HG02973 (cell line): ENCODE measurements around the gene DUS1L.

Source experiments
- ATAC-seq: cut with Tn5 transposase; IDR thresholded peaks from one replicate; pipeline ENCODE4 v1.9.1; 2021; ENCODE audit warnings: moderate library complexity; ENCODE audit not compliant: unreplicated experiment

The DUS1L gene

DNA sequence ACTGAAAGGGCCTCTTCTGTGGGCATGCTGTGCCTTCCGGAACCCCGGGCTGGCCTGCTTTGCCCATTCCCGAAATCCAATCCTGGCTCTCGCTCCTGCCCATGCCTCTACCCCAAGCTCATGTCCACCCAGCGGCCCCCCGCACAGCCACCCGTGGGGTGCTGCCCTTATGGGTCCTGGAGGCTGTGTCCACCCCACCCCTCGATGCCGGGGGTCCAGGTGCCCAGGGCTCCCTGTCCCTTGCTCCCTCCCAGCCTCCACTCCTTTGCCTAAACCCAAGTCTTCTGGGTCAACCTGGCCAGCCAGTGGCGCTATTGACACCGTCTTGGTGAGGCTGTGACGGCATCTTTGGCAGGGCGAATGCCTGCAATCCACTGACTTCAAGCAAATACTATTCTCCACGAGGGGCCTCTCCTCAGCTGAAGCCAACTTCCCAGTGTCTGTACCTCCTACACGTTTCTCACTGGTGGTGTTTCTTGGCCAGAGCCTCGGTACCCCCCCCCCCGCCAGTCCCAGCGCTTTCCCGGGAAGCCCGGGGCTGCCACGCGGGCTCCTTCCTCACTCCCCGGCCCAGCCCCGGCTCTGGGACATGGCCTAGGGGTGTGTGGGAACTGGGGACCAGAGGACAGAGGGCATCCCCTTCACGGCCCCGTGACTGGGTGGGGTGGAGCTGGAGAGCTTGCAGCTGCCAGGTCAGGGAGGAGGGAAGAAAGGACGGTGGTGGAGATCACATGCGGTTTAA is 12.2 kb upstream of the DUS1L start:
- ATAC-seq, result no peak

DNA sequence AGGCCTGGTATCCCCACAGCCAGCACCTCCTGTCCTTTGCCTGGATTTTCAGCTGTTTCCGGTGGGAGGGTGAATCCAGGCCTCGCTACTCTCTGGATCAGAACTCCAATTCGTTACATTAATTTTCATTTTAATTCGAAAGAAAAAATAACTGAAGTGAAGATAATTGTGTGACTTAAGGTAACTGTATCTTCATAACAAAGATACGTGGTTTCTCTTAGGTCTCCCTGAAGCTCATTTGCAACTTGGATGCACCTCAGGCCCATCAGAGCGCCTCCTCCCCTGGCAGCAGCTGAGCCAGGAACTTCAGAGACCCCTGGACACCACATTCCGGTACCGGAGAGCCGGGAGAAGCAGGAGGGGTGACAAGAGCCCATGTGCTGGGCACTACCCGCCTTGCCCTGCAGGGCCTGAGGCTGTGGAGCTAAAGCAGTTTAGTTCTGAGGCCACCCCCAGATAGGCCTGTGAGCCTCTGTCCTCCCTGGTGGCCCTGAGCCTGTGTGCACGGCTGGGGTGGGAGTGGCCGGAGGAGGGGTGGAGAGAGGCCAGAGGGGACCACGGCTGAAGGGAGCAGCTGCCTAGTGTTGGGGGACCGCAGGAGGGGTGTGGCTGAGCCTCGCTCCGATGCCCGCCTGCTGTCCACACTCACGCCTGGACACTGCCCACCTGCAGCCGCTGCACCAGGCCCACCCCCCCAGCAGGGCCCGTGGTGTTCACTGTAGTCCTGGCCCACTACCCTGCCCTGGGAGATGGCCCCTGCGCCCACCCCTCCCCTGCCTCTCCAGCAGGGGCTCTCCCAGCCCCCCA is 11.4 kb upstream of the DUS1L start:
- no peak for ATAC-seq

DNA sequence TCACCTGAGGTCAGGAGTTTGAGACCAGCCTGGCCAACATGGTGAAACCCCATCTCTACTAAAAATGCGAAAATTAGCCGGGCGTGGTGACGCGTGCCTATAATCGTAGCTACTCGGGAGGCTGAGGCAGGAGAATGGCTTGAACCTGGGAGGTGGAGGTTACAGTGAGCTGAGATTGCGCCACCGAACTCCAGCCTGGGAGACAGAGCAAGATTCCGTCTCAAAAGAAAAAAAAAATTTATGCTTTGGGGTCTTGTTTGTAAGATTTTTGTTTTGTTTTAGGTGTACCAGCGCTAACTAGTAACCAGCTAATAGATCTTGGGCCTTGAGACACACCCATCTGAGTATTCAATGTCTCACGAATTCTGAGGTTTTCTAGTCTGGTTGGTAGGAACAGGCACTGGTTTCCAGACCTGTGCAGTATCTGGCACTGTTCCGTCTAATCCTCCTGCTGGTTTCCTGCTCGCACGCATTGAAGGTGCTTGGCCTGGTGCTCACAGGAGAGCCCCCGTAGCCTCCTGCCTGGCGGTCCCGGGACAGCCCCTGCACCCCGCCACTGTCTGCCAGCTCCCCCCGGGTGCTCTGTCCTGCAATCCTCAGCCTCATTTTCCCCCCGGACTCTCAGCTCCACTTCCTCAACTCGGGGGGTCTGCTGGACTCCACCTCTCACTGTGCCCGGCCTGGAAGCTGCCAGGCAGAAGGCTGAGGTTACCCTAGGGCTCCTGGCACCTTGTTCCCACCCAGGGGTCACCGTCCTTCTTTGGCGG is 10.6 kb upstream of the DUS1L start:
- no peak for ATAC-seq

- ATAC-seq, result no peak
These were observed 7.8 kb upstream of the DUS1L start for GRCh38 chr17:82073446-82073845.

DNA sequence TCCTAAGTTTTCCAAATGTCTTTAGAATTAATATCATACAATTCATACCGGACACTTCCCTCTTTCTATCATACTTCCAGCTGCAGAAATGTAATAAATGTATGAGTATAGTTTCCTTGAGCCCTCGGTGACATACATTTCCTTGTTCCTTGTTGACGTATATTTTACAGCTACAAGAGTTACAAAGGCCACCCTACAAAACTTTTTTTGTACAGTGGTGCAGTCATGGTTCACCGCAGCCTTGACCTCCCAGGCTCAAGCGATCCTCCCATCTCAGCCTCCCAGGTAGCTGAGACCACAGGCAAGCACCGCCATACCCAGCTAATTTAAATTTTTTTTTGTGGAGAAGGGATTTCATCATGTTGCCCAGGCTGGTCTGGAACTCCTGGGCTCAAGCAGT is 7.2 kb upstream of the DUS1L start:
- no peak for ATAC-seq

DNA sequence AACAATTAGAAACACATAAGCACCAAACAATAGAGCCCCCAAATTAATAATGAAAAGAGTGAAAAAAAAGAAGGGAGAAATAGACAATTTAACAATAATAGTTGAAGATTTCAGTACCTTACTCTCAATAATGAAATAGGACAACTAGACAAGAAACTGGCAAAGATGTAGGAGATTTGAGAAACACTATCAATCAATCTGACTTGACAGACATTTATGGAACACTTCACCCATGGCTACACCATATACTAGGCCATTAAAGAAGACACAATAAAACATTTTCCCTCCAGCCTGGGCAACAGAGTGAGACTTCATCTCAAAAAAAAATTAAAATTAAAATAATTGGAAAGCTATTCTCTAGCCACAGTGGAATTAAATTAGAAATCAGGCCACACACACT is 5.0 kb upstream of the DUS1L start:
- ATAC-seq, result no peak

DNA sequence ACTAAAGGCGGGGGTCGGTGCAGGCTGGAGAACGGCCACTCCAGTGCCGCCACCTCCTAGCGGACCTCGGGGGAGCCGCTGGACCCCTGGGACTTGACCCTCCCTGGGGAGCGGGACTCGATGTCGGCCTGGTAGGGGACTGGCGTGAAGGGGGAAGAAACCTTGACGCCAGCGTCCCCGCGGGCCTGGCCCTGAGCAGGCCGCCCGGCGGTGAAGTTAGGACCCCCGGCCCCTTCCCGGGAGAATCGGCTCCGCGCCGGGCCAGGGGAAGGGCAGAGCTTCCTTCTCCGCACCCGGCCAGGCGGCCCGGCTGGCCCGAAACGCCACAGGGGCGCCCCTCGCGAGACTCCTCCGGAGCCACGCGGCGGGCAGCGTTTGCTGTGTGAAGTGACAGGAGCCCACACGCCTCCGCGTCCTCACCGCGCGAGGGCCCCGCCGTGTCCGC is 389 bp downstream of the DUS1L start:
- no peak for ATAC-seq

DNA sequence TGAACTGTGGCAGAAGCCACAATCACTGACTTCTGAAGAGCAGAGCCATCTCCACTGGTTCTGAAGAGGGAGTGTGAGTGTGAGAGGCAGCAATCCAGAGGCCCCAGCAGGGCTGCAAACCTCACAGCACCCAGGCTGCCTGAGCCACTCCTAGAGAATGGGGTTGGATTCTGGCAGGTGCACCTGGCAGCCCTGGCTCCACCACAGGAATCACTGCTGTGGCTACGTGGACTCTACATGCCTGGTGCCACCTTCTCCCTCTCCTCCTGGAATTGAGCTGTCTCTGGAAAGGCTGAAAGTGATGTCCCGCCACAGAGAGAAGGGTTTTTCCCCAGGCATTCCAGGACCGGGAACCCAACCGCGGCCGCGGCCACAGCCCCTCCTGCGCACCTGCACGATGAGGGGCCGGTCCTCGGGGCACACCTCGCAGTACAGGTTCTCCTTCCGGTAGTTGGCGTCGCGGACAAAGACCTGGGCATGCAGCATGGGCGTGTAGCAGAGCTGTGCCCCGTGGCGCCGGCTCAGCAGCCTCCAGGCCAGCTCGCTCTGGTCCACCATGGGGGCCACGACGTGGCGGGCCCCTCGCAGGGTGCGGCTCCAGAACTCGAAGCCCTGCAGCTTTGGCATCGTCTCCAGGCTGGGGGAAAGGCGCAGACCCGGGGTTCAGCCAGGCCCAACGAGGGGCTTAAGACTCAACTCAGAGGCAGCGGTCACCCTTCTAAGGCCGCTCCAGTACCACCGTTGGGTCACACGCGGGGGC is 991 bp downstream of the DUS1L start:
- ATAC-seq, result no peak

- no peak for ATAC-seq
These were observed 1.9 kb downstream of the DUS1L start for GRCh38 chr17:82063424-82064415.

GRCh38 chr17:82062984-82063368 is 2.6 kb downstream of the DUS1L start:
- no peak for ATAC-seq

- no peak for ATAC-seq
These were observed 3.3 kb downstream of the DUS1L start for GRCh38 chr17:82062076-82062983.

GRCh38 chr17:82061047-82061925 is 4.3 kb downstream of the DUS1L start:
- no peak for ATAC-seq

DNA sequence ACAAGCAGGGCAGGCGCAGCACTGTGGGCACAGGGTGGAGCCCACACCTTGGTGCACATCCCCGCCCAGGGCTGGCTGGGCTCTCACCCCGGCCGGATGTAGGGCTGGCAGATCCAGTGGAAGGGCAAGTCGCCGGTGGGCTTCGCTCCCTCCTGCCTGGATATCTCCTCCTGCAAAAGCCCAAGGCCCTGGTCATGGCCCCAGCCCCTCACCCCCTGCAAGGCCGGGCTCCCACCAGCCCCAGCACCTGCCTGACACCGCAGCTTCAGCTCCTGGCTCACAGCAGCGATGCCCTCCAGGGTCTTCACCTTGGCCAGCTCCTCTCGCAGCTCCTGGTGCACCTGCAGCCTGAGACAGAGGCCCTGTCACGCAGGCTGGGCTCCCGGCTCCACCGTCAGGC is 5.0 kb downstream of the DUS1L start:
- no peak for ATAC-seq

GRCh38 chr17:82060001-82060380 is 5.6 kb downstream of the DUS1L start:
- no peak for ATAC-seq

DNA sequence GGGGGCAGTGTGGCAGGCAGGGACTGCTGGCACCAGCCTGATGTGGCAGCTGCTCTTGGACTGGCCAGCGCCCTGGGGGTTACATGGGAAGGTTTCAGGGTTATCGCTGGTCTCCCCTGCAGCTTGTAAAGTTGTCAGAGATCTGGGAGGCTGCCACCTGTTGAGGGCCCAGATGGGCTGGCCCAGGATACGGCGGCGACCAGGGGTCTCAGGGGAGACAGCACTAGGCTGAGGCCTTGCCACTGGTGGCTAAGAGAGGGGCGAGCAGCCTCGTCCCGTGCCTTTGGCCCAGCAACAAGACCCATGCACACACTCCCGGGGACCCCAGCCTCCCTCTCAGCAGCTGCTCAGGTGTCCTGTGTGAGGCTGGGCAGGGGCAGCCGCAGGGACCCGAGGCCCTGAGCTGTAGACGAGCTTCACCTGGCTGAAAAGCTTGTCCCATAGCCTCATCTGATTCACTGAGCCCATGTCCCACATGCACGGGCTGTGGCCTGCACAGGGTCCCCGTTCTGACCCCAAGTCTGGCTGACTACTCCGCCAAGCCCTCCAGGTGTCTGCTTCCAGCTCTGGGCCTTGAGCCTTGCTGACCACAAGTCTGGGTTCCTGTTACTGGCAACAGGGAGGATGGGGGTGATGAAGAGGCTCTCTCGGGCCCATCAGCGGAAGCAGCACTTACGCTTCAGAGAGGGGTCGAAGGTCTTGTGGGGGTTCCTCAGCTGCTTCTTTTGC is 6.2 kb downstream of the DUS1L start:
- no peak for ATAC-seq

DNA sequence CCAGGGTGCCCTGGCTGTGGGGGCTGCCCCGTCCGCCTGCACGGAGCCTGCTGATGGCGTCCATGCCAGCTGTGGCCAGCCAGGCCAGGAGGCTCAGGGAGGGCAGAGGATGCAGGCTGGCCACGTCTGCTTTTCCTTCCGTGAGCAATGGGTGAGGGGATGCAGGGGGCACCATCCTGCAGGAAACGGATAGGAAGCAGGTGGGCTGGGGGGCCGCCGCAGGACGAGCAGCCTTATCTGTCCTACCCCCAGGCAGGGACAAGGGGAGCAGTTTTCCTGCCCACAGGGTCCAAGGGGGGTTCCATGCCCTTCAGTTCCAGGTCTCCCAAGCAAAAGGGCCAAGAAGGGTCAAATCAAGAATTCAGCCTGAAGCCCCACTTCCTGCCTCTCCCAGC is 6.8 kb downstream of the DUS1L start:
- no peak for ATAC-seq

DNA sequence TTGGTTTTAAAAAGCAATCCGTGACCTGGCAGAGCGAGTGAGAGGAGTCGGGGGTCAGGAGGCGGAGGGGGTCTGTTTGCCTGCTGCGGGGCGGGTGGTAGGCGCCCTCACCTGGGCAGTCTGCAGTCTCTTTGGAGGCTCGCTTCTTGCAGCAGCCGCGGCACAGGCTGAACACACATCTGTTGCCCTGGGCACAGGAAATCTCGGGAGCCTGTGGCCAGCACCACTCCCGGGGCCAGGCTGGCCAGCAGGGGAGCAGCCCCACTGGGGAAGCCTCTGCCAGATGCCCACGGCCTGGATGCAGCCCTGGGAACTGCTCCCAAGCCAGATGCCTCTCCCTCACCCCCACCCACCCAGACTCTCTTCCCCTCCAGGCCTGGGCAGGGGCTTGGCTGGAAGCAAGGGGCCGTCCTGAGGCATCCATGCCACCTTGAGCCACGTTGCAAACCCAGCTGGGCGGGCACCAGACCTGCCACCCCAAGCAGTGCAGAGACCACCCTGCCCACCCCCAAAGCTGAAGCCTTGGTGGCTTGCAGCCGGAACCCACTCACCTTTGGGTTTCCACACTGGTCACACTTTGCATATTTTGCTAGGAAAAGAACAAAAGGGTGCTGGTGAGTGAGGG is 7.3 kb downstream of the DUS1L start:
- ATAC-seq, result no peak
